Thoracic aorta (tissue), 2 donors: Measurements from ENCODE around the gene LRP6. TPM values are rescaled to one million over a fixed set of nuclear protein-coding genes. Genes with fewer than 3 reads are reported as not detected.

Source experiments
- ATAC-seq: fragments of 150-250 bp; one replicate; pipeline ENCODE4 v1.8.0; 2017; ENCODE audit warnings: low read depth; ENCODE audit not compliant: insufficient number of reproducible peaks, low FRiP score
- DNase-seq: peaks from one replicate; pipeline ENCODE4 v3.0.0-alpha.2; 2020; ENCODE audit warnings: low spot score
- H3K27ac ChIP-seq, 2 donors: fragments of 200-600 bp; sonication (generic); 1 replicate in 1 of 2; 2 replicates in 1 of 2; pipeline ENCODE4 v1.5.1; 2016; ENCODE audit warnings: mild to moderate bottlenecking in 2 of 2, moderate library complexity in 2 of 2
- H3K27me3 ChIP-seq: fragments of 200-600 bp; sonication (generic); replicated peaks from 2 replicates; pipeline ENCODE4 v1.6.0; 2016; ENCODE audit warnings: mild to moderate bottlenecking; ENCODE audit not compliant: insufficient read depth
- H3K36me3 ChIP-seq: fragments of 200-600 bp; sonication (generic); one replicate; pipeline ENCODE4 v1.5.1; 2016
- H3K4me1 ChIP-seq, 2 donors: fragments of 200-600 bp; sonication (generic); 1 replicate in 1 of 2; 2 replicates in 1 of 2; pipeline versions ENCODE4 v1.5.1 to v1.6.0; 2016; ENCODE audit warnings: low read depth in 2 of 2, mild to moderate bottlenecking in 1 of 2; ENCODE audit not compliant: control insufficient read depth in 1 of 2
- H3K4me3 ChIP-seq: fragments of 200-600 bp; sonication (generic); 2 replicates; pipeline ENCODE4 v1.5.1; 2016; ENCODE audit warnings: mild to moderate bottlenecking
- H3K9me3 ChIP-seq: fragments of 200-600 bp; sonication (generic); 2 replicates; pipeline ENCODE4 v1.5.1; 2016
- CTCF ChIP-seq: fragments of 200-600 bp; sonication (generic); IDR thresholded peaks from one replicate; pipeline ENCODE4 v1.5.1; 2019; ENCODE audit warnings: antibody characterized with exemption
- total RNA-seq, 2 donors: library from RNA; depleted of rRNA; stranded (reverse); fragments of >200 nt; gene quantifications; one replicate each; pipeline versions ENCODE4 v1.1.0 to v1.2.3, GENCODE V29; 2016

The LRP6 gene
- total RNA-seq, 2 donors from 2014 or later = 39.9 to 41.5 TPM

GRCh38 chr12:12197128-12197527 is 69.7 kb downstream of the LRP6 start:
- no peak overlapping the region for H3K27ac ChIP-seq
- H3K4me1 ChIP-seq = no peaks in the 10 kb centered on the region
- H3K36me3 ChIP-seq = peaks cover 2% of the 10 kb centered on the region
- TF ChIP-seq CTCF = no peak
- no peaks in the 10 kb centered on the region for H3K9me3 ChIP-seq
- no peak overlapping the region for H3K4me3 ChIP-seq
- H3K27me3 ChIP-seq = no peaks in the 10 kb centered on the region
- DNase-seq (no peak), ATAC-seq (no peak)

GRCh38 chr12:12195516-12195915 is 71.3 kb downstream of the LRP6 start:
- no peaks in the 10 kb centered on the region for H3K4me1 ChIP-seq
- H3K27me3 ChIP-seq = no peaks in the 10 kb centered on the region
- no peak overlapping the region for H3K27ac ChIP-seq
- DNase-seq = no peak
- H3K4me3 ChIP-seq = no peak overlapping the region
- ATAC-seq = no peak
- H3K36me3 ChIP-seq = no peaks in the 10 kb centered on the region
- H3K9me3 ChIP-seq = no peaks in the 10 kb centered on the region
- TF ChIP-seq CTCF = no peak

GRCh38 chr12:12195081-12195480 is 71.8 kb downstream of the LRP6 start:
- no peaks in the 10 kb centered on the region for H3K4me1 ChIP-seq
- DNase-seq (no peak), ATAC-seq (no peak)
- H3K27me3 ChIP-seq = no peaks in the 10 kb centered on the region
- H3K4me3 ChIP-seq = no peak overlapping the region
- no peaks in the 10 kb centered on the region for H3K9me3 ChIP-seq
- H3K27ac ChIP-seq = no peak overlapping the region
- no peaks in the 10 kb centered on the region for H3K36me3 ChIP-seq
- TF ChIP-seq CTCF = no peak

GRCh38 chr12:12194206-12194605 is 72.6 kb downstream of the LRP6 start:
- no peak overlapping the region for H3K27ac ChIP-seq
- H3K4me3 ChIP-seq = no peak overlapping the region
- DNase-seq (no peak), ATAC-seq (no peak)
- H3K9me3 ChIP-seq = no peaks in the 10 kb centered on the region
- no peaks in the 10 kb centered on the region for H3K27me3 ChIP-seq
- H3K4me1 ChIP-seq = no peaks in the 10 kb centered on the region
- no peak for TF ChIP-seq CTCF
- no peaks in the 10 kb centered on the region for H3K36me3 ChIP-seq

GRCh38 chr12:12191008-12191407 is 75.8 kb downstream of the LRP6 start:
- H3K4me1 ChIP-seq = peaks cover 0 to 18% of the 10 kb centered on the region in 2 donors
- no peak overlapping the region for H3K27ac ChIP-seq
- DNase-seq (no peak), ATAC-seq (no peak)
- TF ChIP-seq CTCF = no peak
- no peaks in the 10 kb centered on the region for H3K27me3 ChIP-seq
- H3K4me3 ChIP-seq = no peak overlapping the region
- no peaks in the 10 kb centered on the region for H3K9me3 ChIP-seq
- H3K36me3 ChIP-seq = no peaks in the 10 kb centered on the region
